HepG2 (cell line): ENCODE results near the gene MLST8. TPM values are rescaled to one million over a fixed set of nuclear protein-coding genes. Genes with fewer than 3 reads are reported as not detected.

Source experiments
- ATAC-seq: fragments of 200-7000 bp; cut with Tn5 transposase; 3 replicates; pipeline ENCODE4 v1.9.1; 2020; ENCODE audit warnings: mild to moderate bottlenecking, moderate library complexity
- BruUV-seq: library from RNA; stranded (reverse); fragments of 400-500 nt; replicated peaks from 2 replicates; lab custom pipeline; 2021; lab: Mats Ljungman, UMichigan
- CTCF ChIA-PET: fragments of 300-600 bp; formaldehyde crosslinking; extraction: SDS; loops from one replicate; lab custom pipeline; 2021; ENCODE audit warnings: low total read pairs, inconsistent platforms, low intra/inter-chr PET ratio; lab: Yijun Ruan, JAX
- POLR2A ChIA-PET: fragments of 350-600 bp; sonication (Branson Sonifier 250); formaldehyde crosslinking; loops from one replicate; lab custom pipeline; 2020; ENCODE audit warnings: antibody characterized with exemption, inconsistent platforms; lab: Yijun Ruan, JAX
- DNase-seq: peaks from one replicate; pipeline ENCODE4 v3.0.0-alpha.2; 2015; ENCODE audit warnings: low spot score
- FAIRE-seq: peaks from 3 replicates; lab custom pipeline; 2011; peaks lifted over from hg19 to GRCh38; lab: Jason Lieb, UNC
- H2AFZ ChIP-seq: one replicate; pipeline ENCODE4 v1.6.1; 2011; ENCODE audit warnings: low read length, inconsistent platforms
- H3K27ac ChIP-seq: fragments of 300-600 bp; 3 replicates; pipeline ENCODE4 v1.8.0; 2011; ENCODE audit warnings: mixed run types, mild to moderate bottlenecking, mixed read lengths, low read length, inconsistent platforms; ENCODE audit not compliant: insufficient read depth; ENCODE audit errors: extremely low read length
- H3K27me3 ChIP-seq, 2 experiments: fragments of 200-600 bp in 1 of 2; 2 replicates in 1 of 2; 3 replicates in 1 of 2; pipeline versions ENCODE4 v1.6.0 to v1.8.0; 2011; ENCODE audit warnings: low read length in 2 of 2, mild to moderate bottlenecking in 2 of 2, moderate library complexity in 2 of 2, inconsistent platforms in 1 of 2; ENCODE audit not compliant: insufficient read depth in 2 of 2, control insufficient read depth in 1 of 2
- H3K36me3 ChIP-seq, 2 experiments: fragments of 200-600 bp in 1 of 2; replicated peaks in 1 of 2; 2 replicates in 1 of 2; 3 replicates in 1 of 2; pipeline versions ENCODE4 v1.5.1 to v1.8.0; 2011; ENCODE audit warnings: low read length in 2 of 2, inconsistent platforms in 1 of 2; ENCODE audit not compliant: insufficient read depth in 2 of 2, control insufficient read depth in 1 of 2
- H3K4me1 ChIP-seq: 2 replicates; pipeline ENCODE4 v1.5.1; 2012; ENCODE audit warnings: low read length, inconsistent platforms; ENCODE audit not compliant: insufficient read depth
- H3K4me2 ChIP-seq: 2 replicates; pipeline ENCODE4 v1.6.0; 2011; ENCODE audit warnings: low read depth, low read length, inconsistent platforms
- H3K4me3 ChIP-seq, 3 experiments: fragments of 200-600 bp in 1 of 3; sonication (generic), shearing (Covaris generic) in 1 of 3; replicated peaks in 1 of 3; 2 replicates each; pipeline ENCODE4 v1.5.1; 2011 to 2016; ENCODE audit warnings: low read length in 3 of 3, inconsistent platforms in 2 of 3, low read depth in 2 of 3, mild to moderate bottlenecking in 2 of 3, control low read depth in 1 of 3, mixed read lengths in 1 of 3; ENCODE audit not compliant: insufficient read depth in 1 of 3
- H3K79me2 ChIP-seq: one replicate; pipeline ENCODE4 v1.6.1; 2011; ENCODE audit warnings: low read length, inconsistent platforms; ENCODE audit not compliant: insufficient read depth
- H3K9ac ChIP-seq: 2 replicates; pipeline ENCODE4 v1.6.0; 2011; ENCODE audit warnings: mild to moderate bottlenecking, low read depth, low read length, inconsistent platforms; ENCODE audit not compliant: insufficient read depth
- H3K9me3 ChIP-seq: 2 replicates; pipeline ENCODE4 v1.5.1; 2012; ENCODE audit warnings: mild to moderate bottlenecking, low read length
- H4K20me1 ChIP-seq: 2 replicates; pipeline ENCODE4 v1.6.0; 2011; ENCODE audit warnings: inconsistent platforms, mild to moderate bottlenecking, low read length, moderate library complexity; ENCODE audit not compliant: insufficient read depth
- MAF1 ChIP-seq: sonication (generic); formaldehyde crosslinking; IDR thresholded peaks from 2 replicates; pipeline ENCODE4 v1.5.0; 2020; ENCODE audit warnings: missing genetic modification reagents, borderline replicate concordance
- TBX3 ChIP-seq: fragments of 450-650 bp; IDR thresholded peaks from 2 replicates; pipeline ENCODE4 v1.6.1; 2017; ENCODE audit warnings: antibody characterized with exemption, mild to moderate bottlenecking, inconsistent platforms, borderline replicate concordance
- ZFY ChIP-seq: sonication (generic); formaldehyde crosslinking; IDR thresholded peaks from 2 replicates; pipeline ENCODE4 v1.4.0; 2020; ENCODE audit warnings: missing genetic modification reagents
- ZNF354B ChIP-seq: sonication (generic); formaldehyde crosslinking; IDR thresholded peaks from 2 replicates; pipeline ENCODE4 v1.8.0; 2022; ENCODE audit warnings: mild to moderate bottlenecking, missing genetic modification reagents
- WGBS: methylation state at CpG from one replicate; pipeline ENCODE4 v1.1.6; 2017; ENCODE audit warnings: low lambda C conversion rate; 5-methylcytosine and 5-hydroxymethylcytosine counted together
- in situ Hi-C: cut with HindIII; loops from 2 replicates; pipeline ENCODE4 v1.10.0; 2017; ENCODE audit warnings: low pct_unique_long_range_greater_than_20kb; ENCODE audit not compliant: extremely low pct_ligation_motif_present
- intact Hi-C: fragments of 100-400 bp; cut with micrococcal nuclease; formaldehyde crosslinking; loops from one replicate; pipeline ENCODE4 v1.10.0; 2022; ENCODE audit not compliant: unreplicated experiment
- polyA plus RNA-seq, 8 experiments: library from polyadenylated mRNA; depleted of rRNA in 3 of 8; stranded (reverse) in 7 of 8; unstranded in 1 of 8; fragments of >200 nt; fragmentation: Illumina TruSeq in 4 of 8; extraction: Trizol in 4 of 8; gene quantifications; 2 replicates each; pipeline versions ENCODE4 v1.2.1 to v1.2.3, GENCODE V29; 2011 to 2016; ENCODE audit warnings: low read depth in 4 of 8, missing spikeins in 1 of 8, mixed read lengths in 1 of 8; ENCODE audit not compliant: insufficient read depth in 1 of 8
- total RNA-seq, 5 experiments: library from RNA; depleted of rRNA; stranded (reverse); fragments of >200 nt; fragmentation: Illumina TruSeq; extraction: Trizol; gene quantifications; 2 replicates each; pipeline ENCODE4 v1.2.3, GENCODE V29; 2016; ENCODE audit warnings: low read depth in 1 of 5
- TF ChIP-seq, protein P1 (sequence below): sonication (generic); formaldehyde crosslinking; IDR thresholded peaks from 2 replicates; pipeline ENCODE4 v1.5.0; 2020; ENCODE audit warnings: mild to moderate bottlenecking, missing genetic modification reagents
- TF ChIP-seq, protein P2 (sequence below): sonication (generic); formaldehyde crosslinking; conservative IDR thresholded peaks from 2 replicates; pipeline ENCODE4 v1.4.0; 2020; ENCODE audit warnings: missing genetic modification reagents
- TF ChIP-seq, protein P3 (sequence below): sonication (generic); formaldehyde crosslinking; IDR thresholded peaks from 2 replicates; pipeline ENCODE4 v1.5.0; 2020; ENCODE audit warnings: missing genetic modification reagents, mild to moderate bottlenecking, borderline replicate concordance
- TF ChIP-seq, protein P4 (sequence below): sonication (generic); formaldehyde crosslinking; IDR thresholded peaks from 2 replicates; pipeline ENCODE4 v1.5.0; 2020; ENCODE audit warnings: mild to moderate bottlenecking, missing genetic modification reagents

Gene MLST8
- total and polyA plus RNA-seq, 2 of the 13 experiments (the other 11 are each of a cell fraction or from before 2014, with no cell fraction given), result 30.8 to 72.7 TPM

DNA sequence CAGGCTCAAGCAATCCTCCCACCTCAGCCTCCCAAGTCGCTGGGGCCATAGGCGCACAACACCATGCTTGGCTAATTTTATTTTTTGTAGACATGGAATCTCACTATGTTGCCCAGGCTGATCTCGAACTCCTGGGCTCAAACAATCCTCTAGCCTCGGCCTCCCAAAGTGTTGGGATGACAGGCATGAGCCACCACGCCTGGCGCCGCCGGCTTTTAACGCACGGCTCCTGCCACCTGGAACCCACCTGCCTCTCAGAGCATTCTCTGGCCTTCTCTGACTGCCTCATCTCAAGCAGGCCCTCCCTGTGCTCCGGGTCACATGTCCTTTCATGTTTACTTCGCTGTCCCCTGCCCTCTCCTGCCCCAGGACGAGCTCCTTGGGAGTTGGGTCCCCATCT is 19.2 kb upstream of the MLST8 start:
- 81% methylated on average over 13 of the region's 13 CpGs for WGBS

DNA sequence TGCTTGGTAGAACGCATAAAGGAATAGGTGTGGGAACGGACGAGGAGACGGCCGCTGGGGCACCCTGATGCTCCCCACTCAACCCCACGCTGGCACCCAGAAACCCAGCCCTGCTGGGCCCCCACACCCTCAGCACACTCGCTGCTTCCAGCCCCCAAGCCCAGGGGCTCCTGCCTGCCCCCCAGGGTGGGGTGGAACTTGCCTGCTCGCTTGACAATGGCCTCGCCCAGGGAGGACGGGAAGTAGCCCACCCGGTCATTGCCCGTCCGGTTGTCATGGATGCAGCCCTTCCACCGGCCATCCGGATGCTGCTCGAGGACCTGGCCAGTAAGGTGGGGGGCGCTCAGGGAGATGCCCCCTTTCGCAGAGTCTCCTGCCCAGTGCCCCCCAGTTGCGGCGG is 18.7 kb upstream of the MLST8 start:
- CTCF ChIA-PET, result no interaction called here
- Histone ChIP-seq H3K27me3 (no peaks in the 10 kb centered on the region), H3K79me2 (no peaks in the 10 kb centered on the region), H3K4me1 (peaks cover 40% of the 10 kb centered on the region), H4K20me1 (no peaks in the 10 kb centered on the region), H3K36me3 (no peaks in the 10 kb centered on the region), H3K4me3 (no peak overlapping the region), H3K4me2 (no peak overlapping the region), H3K27ac (no peak overlapping the region), H2AFZ (no peak overlapping the region), H3K9ac (no peak overlapping the region), H3K9me3 (no peaks in the 10 kb centered on the region)
- POLR2A ChIA-PET, result no interaction called here
- intact Hi-C loops (no loop called here), in situ Hi-C loops (no loop called here)
- WGBS, result 98% methylated on average over 7 of the region's 20 CpGs
- no peak for FAIRE-seq
- no TSS peak for BruUV-seq
- DNase-seq, result no peak
- no peak for ATAC-seq
- TF ChIP-seq MAF1 (CRISPR knock-in tag), result no peak
- TF ChIP-seq, protein P1, sequence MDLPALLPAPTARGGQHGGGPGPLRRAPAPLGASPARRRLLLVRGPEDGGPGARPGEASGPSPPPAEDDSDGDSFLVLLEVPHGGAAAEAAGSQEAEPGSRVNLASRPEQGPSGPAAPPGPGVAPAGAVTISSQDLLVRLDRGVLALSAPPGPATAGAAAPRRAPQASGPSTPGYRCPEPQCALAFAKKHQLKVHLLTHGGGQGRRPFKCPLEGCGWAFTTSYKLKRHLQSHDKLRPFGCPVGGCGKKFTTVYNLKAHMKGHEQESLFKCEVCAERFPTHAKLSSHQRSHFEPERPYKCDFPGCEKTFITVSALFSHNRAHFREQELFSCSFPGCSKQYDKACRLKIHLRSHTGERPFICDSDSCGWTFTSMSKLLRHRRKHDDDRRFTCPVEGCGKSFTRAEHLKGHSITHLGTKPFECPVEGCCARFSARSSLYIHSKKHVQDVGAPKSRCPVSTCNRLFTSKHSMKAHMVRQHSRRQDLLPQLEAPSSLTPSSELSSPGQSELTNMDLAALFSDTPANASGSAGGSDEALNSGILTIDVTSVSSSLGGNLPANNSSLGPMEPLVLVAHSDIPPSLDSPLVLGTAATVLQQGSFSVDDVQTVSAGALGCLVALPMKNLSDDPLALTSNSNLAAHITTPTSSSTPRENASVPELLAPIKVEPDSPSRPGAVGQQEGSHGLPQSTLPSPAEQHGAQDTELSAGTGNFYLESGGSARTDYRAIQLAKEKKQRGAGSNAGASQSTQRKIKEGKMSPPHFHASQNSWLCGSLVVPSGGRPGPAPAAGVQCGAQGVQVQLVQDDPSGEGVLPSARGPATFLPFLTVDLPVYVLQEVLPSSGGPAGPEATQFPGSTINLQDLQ (CRISPR knock-in tag), result no peak
- TF ChIP-seq, protein P2, sequence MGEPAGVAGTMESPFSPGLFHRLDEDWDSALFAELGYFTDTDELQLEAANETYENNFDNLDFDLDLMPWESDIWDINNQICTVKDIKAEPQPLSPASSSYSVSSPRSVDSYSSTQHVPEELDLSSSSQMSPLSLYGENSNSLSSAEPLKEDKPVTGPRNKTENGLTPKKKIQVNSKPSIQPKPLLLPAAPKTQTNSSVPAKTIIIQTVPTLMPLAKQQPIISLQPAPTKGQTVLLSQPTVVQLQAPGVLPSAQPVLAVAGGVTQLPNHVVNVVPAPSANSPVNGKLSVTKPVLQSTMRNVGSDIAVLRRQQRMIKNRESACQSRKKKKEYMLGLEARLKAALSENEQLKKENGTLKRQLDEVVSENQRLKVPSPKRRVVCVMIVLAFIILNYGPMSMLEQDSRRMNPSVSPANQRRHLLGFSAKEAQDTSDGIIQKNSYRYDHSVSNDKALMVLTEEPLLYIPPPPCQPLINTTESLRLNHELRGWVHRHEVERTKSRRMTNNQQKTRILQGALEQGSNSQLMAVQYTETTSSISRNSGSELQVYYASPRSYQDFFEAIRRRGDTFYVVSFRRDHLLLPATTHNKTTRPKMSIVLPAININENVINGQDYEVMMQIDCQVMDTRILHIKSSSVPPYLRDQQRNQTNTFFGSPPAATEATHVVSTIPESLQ (CRISPR knock-in tag), result no peak
- TF ChIP-seq, protein P3, sequence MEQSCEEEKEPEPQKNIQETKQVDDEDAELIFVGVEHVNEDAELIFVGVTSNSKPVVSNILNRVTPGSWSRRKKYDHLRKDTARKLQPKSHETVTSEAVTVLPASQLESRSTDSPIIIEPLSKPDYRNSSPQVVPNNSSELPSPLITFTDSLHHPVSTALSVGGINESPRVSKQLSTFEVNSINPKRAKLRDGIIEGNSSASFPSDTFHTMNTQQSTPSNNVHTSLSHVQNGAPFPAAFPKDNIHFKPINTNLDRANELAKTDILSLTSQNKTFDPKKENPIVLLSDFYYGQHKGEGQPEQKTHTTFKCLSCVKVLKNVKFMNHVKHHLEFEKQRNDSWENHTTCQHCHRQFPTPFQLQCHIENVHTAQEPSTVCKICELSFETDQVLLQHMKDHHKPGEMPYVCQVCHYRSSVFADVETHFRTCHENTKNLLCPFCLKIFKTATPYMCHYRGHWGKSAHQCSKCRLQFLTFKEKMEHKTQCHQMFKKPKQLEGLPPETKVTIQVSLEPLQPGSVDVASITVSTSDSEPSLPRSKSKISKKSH, result no peak

More for the DNA sequence above, 19.2 kb upstream of the MLST8 start:
- CTCF ChIA-PET, result no interaction called here
- FAIRE-seq, result no peak
- Histone ChIP-seq H2AFZ (no peak overlapping the region), H3K36me3 (no peaks in the 10 kb centered on the region), H3K9ac (no peak overlapping the region), H3K27ac (no peak overlapping the region), H3K4me1 (peaks cover 35% of the 10 kb centered on the region), H3K27me3 (no peaks in the 10 kb centered on the region), H3K9me3 (no peaks in the 10 kb centered on the region), H4K20me1 (no peaks in the 10 kb centered on the region), H3K79me2 (no peaks in the 10 kb centered on the region), H3K4me3 (no peak overlapping the region), H3K4me2 (no peak overlapping the region)
- no peak for ATAC-seq
- DNase-seq, result no peak
- POLR2A ChIA-PET, result no interaction called here
- no peak for TF ChIP-seq ZNF354B
- no peak for TF ChIP-seq TBX3
- TF ChIP-seq ZFY, result no peak
- TF ChIP-seq, protein P4, sequence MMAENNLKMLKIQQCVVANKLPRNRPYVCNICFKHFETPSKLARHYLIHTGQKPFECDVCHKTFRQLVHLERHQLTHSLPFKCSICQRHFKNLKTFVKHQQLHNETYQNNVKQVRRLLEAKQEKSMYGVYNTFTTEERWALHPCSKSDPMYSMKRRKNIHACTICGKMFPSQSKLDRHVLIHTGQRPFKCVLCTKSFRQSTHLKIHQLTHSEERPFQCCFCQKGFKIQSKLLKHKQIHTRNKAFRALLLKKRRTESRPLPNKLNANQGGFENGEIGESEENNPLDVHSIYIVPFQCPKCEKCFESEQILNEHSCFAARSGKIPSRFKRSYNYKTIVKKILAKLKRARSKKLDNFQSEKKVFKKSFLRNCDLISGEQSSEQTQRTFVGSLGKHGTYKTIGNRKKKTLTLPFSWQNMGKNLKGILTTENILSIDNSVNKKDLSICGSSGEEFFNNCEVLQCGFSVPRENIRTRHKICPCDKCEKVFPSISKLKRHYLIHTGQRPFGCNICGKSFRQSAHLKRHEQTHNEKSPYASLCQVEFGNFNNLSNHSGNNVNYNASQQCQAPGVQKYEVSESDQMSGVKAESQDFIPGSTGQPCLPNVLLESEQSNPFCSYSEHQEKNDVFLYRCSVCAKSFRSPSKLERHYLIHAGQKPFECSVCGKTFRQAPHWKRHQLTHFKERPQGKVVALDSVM (CRISPR knock-in tag), result peak; percentile 70; the same call in 1 of the 2 replicates
- intact Hi-C loops (no loop called here), in situ Hi-C loops (no loop called here)
- no TSS peak for BruUV-seq
